ENCODE data around the gene ABCA1. TPM values are rescaled to one million over a fixed set of nuclear protein-coding genes. Genes with fewer than 3 reads are reported as not detected.
"Not testable (repeated sequence)": the region's sequence is repeated elsewhere in the genome, so short reads cannot be mapped to it uniquely, and the experiment has no call there.

Gene ABCA1, protein sequence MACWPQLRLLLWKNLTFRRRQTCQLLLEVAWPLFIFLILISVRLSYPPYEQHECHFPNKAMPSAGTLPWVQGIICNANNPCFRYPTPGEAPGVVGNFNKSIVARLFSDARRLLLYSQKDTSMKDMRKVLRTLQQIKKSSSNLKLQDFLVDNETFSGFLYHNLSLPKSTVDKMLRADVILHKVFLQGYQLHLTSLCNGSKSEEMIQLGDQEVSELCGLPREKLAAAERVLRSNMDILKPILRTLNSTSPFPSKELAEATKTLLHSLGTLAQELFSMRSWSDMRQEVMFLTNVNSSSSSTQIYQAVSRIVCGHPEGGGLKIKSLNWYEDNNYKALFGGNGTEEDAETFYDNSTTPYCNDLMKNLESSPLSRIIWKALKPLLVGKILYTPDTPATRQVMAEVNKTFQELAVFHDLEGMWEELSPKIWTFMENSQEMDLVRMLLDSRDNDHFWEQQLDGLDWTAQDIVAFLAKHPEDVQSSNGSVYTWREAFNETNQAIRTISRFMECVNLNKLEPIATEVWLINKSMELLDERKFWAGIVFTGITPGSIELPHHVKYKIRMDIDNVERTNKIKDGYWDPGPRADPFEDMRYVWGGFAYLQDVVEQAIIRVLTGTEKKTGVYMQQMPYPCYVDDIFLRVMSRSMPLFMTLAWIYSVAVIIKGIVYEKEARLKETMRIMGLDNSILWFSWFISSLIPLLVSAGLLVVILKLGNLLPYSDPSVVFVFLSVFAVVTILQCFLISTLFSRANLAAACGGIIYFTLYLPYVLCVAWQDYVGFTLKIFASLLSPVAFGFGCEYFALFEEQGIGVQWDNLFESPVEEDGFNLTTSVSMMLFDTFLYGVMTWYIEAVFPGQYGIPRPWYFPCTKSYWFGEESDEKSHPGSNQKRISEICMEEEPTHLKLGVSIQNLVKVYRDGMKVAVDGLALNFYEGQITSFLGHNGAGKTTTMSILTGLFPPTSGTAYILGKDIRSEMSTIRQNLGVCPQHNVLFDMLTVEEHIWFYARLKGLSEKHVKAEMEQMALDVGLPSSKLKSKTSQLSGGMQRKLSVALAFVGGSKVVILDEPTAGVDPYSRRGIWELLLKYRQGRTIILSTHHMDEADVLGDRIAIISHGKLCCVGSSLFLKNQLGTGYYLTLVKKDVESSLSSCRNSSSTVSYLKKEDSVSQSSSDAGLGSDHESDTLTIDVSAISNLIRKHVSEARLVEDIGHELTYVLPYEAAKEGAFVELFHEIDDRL (N-terminal part only)
- 10 to 100 TPM in 2 of 6 experiments, 1 to 10 TPM in 4; 9.1 to 16.5 (median 9.4) TPM for total RNA-seq (2021; fragmentation: NEBNext Ultra II Directional; extraction: Animal tissue kit (Norgen Biotek cat#: 25700))
- long read RNA-seq, partial matches to known transcripts, result 1 of 25 reads
- long read RNA-seq, other reads (novel, unspliced or antisense), result 24 of 25 reads

DNA sequence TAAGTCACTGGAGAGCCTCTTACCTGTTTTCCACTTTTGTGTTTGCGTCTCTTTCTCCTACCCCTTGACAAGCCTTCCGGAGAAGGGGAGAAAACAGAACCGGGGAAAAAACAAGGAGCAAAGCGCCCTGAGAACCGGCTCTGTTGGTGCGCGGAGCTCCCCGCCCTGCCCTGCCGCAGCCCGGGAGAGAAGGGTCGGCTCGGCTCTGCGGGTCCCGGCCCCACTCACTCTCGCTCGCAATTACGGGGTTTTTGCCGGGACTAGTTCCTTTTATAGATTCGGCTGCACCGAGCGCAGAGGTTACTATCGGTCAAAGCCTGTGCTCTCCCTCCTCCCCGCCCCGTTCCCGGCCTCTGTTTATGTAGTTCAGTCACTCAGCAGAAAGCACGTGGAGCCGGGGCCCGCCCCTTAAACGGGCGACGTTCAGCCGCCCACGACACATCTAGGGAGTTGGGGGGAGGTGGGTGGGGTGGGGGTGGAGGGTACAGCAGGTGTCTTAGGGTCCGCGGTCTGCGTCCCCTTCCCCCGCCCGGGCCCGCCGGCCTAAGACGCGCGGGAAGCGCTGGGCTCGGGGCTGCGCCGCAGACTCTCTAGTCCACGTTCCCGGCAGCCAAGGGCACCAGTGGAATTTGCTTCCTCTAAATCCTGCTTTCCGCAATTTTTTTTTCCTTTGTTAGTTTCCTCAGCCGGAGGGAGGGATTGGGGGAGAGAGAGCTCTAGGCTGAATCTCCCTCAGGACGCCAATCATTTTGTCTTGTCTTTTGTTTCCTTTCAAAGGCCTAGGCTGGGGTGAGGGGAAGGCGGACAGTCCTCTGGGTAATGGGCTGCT is at the start of gene ABCA1:
Gene ABCA1 (minus strand): TSS at position 244 of the 829 bp plus-strand sequence. CDS start 24,476 bp downstream, outside the sequence.
- TF ChIP-seq, protein P1, sequence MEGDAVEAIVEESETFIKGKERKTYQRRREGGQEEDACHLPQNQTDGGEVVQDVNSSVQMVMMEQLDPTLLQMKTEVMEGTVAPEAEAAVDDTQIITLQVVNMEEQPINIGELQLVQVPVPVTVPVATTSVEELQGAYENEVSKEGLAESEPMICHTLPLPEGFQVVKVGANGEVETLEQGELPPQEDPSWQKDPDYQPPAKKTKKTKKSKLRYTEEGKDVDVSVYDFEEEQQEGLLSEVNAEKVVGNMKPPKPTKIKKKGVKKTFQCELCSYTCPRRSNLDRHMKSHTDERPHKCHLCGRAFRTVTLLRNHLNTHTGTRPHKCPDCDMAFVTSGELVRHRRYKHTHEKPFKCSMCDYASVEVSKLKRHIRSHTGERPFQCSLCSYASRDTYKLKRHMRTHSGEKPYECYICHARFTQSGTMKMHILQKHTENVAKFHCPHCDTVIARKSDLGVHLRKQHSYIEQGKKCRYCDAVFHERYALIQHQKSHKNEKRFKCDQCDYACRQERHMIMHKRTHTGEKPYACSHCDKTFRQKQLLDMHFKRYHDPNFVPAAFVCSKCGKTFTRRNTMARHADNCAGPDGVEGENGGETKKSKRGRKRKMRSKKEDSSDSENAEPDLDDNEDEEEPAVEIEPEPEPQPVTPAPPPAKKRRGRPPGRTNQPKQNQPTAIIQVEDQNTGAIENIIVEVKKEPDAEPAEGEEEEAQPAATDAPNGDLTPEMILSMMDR (IDR thresholded peaks at IDR 0.05), result no peak
- H3K4me1 Mint-ChIP-seq (ENCODE audit: low read depth), result peaks cover 25% of the 10 kb centered on the region
- H3K27ac Mint-ChIP-seq, result peak within 1 kb of the TSS; percentile 73
- H3K9me3 Mint-ChIP-seq, result no peaks in the 10 kb centered on the region
- H3K4me3 Mint-ChIP-seq, result peak within 1 kb of the TSS; percentile 93
- peak; percentile 50 for DNase-seq
- peaks cover 4% of the 10 kb centered on the region; the same call in 1 of the 2 replicates for H3K27me3 Mint-ChIP-seq (ENCODE audit: insufficient read depth)
- H3K36me3 Mint-ChIP-seq (ENCODE audit: low read depth), result no peaks in the 10 kb centered on the region

DNA sequence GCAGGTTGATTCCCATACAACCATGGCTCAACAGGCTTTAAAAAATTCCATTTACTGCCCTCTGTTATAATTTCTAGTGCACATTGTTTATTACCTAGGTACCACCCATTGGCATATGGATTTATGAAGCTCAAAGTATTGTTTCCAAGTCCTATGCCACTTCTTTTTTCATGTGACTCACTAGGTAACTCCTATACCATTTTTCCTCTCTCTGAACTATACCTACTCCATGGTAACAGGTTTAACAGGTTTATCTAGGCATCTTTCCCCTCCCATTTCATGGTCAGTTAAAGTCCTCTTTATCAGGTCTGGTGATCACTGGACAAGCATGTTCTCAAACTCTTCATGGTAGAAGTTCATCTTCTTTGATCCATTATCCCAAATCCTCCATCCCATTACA is 49.6 kb upstream of the ABCA1 start:
- Mint-ChIP-seq H3K4me1 (ENCODE audit: low read depth) (peaks cover 13% of the 10 kb centered on the region), H3K27ac (no peak overlapping the region), H3K4me3 (no peak overlapping the region), H3K9me3 (no peaks in the 10 kb centered on the region), H3K36me3 (ENCODE audit: low read depth) (no peaks in the 10 kb centered on the region), H3K27me3 (ENCODE audit: insufficient read depth) (peaks cover 6% of the 10 kb centered on the region)
- DNase-seq, result no peak
- TF ChIP-seq, protein P1 (IDR thresholded peaks at IDR 0.05), result no peak

DNA sequence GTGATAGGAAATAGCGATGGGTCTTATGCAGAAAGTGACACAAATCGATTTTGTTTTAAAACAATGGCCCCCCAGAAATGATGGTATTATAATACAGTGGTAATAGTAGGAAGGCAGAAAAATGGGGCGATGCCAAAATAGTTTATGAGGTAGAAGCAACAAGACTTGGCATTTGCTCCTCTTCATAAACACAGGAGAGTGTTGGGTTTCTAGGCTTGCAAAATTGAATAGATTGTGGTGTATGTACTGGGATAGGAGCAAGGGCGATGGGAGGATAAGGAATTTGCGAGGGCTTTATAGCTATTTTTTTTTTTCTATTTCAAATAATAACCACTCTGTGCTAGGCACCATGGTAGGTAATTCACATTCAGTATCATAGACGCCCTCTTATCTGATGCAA is 49.2 kb upstream of the ABCA1 start:
- DNase-seq, result no peak
- Mint-ChIP-seq H3K9me3 (no peaks in the 10 kb centered on the region), H3K27me3 (ENCODE audit: insufficient read depth) (peaks cover 6% of the 10 kb centered on the region), H3K27ac (no peak overlapping the region), H3K4me1 (ENCODE audit: low read depth) (peaks cover 13% of the 10 kb centered on the region), H3K36me3 (ENCODE audit: low read depth) (no peaks in the 10 kb centered on the region), H3K4me3 (no peak overlapping the region)
- TF ChIP-seq, protein P1 (IDR thresholded peaks at IDR 0.05), result no peak

DNA sequence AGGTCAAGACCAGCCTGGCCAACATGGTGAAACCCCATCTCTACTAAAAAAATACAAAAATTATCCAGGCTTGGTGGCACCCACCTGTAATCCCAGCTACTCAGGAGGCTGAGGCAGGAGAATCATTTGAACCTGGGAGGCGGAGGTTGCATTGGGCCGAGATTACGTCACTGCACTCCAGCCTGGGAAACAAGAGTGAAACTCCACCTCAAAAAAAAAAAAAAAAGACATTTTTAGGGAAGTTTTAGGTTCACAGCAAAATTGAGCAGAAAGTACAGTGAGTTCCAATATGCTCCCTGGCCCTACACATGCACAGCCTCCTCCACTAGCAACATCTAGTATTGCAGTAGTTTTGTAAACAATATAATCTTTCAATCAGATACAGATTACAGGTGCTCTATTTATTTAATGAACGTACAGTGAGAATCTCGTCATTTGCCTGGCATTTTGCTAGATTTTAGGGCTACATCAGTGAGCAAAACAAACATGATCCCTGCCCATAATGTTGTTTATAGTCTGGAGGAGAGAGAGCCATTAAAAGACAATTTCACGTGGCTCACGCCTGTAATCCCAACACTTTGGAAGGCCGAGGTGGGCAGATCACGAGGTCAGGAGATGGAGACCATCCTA is 48.1 kb upstream of the ABCA1 start:
- H3K9me3 Mint-ChIP-seq; H3K27ac Mint-ChIP-seq; H3K4me3 Mint-ChIP-seq; DNase-seq; H3K27me3 Mint-ChIP-seq (ENCODE audit: insufficient read depth); H3K36me3 Mint-ChIP-seq (ENCODE audit: low read depth): not testable (repeated sequence)
- peaks cover 13% of the 10 kb centered on the region for H3K4me1 Mint-ChIP-seq (ENCODE audit: low read depth)
